HG03457 (cell line): ENCODE measurements around the gene DCUN1D3.
"Not testable (repeated sequence)": the region's sequence is repeated elsewhere in the genome, so short reads cannot be mapped to it uniquely, and the experiment has no call there.

ENCODE experiments used
- ATAC-seq: cut with Tn5 transposase; IDR thresholded peaks from one replicate; pipeline ENCODE4 v1.9.1; 2021; ENCODE audit warnings: moderate number of reproducible peaks; ENCODE audit not compliant: unreplicated experiment

DCUN1D3 gene

DNA sequence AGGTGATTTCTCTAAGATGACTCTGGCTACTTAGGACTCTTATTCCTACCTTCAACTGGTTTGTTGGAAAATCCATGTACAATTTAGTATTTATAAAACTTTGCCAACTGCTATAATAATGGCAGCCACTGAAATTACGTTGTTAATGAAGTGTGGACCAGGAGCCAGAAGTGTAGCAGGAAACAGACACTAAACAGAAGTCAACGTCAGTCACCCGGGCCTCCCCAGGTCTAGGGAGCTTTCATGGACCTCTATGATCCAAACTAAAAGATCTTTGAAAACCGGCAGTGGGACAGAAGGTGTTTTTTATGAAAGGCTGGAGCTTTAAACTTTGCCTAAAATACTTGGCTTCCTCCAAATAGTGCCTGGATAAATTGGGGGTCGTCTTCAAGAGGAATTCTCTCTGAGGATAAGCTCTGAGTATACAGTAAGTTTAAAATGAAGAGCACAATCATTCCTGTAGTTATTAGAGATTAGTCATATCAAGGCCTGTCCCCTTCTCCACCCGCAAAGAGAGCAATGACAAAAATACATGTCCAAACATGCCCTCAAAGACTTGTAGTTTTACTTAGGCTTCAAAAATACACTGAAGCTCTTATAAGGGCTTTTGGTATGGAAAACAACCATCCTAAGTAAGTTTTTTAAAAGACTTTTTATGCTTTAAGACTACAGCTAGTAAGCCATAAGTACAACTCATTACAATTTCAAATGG is 34.6 kb downstream of the DCUN1D3 start:
- ATAC-seq, result no peak

DNA sequence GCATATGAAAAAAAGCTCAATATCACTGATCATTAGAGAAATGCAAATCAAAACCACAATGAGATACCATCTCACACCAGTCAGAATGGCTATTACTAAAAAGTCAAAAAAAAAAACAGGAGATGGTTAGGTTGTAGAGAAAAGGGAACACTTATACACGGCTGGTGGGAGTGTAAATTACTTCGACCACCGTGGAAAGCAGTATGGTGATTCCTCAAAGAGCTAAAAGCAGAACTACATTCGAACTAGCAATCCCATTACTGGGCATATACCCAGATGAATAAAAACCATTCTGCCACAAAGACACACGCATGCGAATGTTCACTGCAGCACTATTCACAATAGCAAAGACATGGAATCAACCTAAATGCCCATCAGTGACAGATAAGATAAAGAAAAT is 35.8 kb downstream of the DCUN1D3 start:
- not testable (repeated sequence) for ATAC-seq

DNA sequence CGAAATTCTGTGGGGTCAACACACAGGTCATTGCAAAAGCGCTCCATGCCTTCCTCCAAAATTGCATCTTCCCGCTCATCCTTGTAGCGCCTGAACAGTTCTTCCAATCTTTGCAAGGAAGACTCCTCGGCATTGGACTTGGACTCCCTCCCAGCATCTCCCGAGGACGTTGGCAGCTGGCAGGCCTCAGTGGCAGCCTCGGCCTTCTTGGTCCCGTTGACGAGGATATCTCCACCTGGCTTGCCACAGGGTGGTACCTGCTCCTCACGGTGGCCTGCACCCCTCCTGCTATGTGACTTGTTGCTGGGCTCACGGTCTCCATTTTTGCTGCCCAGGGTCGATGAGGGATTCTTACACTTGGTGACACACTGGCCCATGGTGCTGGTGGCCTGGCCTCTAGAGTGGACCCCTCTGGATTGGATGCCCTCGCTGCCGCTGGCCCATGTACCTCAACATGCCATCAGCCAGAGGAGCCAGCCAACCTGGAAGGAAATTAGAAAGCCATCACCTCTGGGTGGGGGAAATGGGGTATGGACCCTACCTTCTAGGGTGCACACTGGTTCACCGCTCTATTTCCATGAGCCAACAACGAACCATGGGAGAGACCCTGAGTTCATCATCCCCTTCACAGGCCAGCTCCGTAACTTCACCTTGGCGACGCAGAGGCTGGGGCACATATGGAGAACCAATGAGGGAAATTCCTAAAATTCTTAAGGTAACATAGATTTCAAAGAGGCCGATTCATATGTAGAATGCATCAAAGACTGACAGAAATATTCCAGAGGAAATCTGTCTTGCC is 37.8 kb downstream of the DCUN1D3 start:
- no peak for ATAC-seq

DNA sequence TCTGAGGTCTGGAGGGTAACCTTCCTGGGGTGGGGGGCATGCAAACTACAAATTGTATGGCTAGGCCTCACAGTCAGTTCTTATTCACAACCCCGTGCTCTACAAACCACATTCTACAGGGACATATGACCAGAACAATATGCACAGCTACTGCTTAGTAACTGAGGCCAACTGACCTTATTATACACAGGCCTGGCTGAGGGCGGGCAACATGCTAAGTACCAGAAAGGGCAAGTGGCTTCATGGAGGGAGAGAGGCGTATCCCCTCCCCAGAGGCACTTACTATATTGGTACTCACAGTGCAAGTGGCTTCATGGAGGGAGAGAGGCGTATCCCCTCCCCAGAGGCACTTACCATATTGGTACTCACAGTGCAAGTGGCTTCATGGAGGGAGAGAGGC is 39.2 kb downstream of the DCUN1D3 start:
- ATAC-seq, result not testable (repeated sequence)

DNA sequence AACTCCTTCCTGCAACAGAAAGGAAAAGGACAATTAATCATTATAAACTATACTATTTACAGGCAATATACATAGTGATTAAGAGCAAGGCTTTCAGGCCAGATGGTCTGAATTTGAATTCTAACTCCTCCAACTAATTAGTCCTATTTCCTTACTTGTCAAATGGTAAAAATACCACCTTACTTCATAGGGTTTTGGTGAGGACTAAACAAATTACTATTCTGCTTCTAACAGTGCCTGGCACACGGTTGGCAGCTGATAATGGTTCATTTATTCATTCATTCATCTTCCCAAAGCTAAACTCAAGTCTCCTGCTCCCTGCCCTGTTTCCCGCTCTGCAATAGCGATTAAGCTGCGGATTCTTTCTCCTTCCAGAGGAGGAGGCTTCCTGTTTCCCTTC is 39.8 kb downstream of the DCUN1D3 start:
- ATAC-seq, result no peak

DNA sequence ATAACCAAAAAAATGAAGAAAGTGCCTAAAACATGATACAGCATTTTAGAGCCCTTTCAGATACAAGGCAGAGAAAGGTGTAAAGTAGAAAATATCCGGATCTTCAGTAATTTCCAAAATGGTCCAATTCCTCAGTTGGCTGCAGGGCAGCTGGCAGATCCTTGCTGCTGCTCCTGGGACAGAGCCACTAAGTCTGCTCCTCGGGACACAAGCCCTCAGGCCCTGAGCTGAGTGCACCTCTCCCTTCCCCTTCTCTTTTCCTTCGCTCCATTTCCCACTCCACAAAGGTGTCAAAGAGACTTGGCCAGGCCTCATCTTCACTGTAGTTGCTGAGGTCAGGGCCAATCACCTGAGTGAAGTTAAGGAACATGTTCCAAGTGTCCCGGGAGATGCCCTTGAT is 40.5 kb downstream of the DCUN1D3 start:
- ATAC-seq, result no peak

DNA sequence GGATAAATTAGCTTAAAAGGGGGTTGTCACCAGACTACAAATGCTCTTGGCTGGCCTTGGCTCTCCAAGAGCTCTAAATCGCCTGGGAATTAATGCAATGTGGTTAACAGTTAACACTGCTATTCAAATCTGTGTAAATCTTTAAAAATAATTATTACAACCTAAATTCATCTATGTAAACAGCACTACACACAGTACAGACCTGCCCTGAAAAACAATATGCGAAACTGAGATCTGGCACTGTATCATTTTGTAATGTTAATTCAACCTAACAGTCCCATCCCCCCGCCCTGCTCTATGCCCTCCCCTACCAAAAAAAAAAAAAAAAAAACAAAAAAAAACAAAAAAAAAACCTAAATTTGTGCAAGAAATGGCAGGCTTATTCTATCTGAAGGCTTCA is 40.9 kb downstream of the DCUN1D3 start:
- no peak for ATAC-seq

DNA sequence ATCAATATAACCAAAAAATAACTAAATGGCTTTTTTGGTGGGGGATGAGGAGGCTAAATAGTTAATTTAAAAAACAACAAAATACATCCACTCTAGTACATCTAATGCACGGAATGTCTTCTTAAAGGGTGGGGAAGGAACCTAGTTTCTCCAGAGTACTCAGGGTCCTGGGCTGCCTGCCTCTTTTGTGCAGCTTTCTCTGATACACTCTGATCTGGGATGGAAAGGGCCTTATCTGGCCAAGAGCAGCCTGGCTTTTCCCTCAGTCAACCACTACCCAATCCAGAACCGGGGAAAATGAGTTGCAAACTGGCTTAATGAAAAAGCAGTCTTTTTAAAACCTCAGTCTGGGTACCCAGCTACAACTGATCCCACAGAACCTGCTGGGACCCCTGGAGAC is 42.9 kb downstream of the DCUN1D3 start:
- ATAC-seq, result no peak

DNA sequence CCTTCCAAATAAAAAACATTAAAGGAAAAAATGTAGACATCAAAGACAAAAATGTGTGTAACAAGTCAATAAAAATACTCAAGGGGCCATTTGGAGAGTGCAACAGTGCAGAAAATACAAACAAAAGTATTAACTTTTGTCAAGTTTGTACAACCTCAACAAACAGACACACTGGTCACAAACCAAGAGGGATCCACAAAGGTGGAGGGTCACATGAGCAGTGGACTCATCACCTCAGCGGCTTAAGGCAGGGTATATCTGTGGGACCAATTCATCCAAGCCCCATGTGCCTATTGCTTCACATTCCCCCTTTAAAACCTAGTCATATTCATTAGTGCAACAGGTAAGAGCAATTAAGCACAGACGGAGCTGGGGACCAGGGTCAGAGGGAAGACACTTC is 45.2 kb downstream of the DCUN1D3 start:
- ATAC-seq, result no peak

DNA sequence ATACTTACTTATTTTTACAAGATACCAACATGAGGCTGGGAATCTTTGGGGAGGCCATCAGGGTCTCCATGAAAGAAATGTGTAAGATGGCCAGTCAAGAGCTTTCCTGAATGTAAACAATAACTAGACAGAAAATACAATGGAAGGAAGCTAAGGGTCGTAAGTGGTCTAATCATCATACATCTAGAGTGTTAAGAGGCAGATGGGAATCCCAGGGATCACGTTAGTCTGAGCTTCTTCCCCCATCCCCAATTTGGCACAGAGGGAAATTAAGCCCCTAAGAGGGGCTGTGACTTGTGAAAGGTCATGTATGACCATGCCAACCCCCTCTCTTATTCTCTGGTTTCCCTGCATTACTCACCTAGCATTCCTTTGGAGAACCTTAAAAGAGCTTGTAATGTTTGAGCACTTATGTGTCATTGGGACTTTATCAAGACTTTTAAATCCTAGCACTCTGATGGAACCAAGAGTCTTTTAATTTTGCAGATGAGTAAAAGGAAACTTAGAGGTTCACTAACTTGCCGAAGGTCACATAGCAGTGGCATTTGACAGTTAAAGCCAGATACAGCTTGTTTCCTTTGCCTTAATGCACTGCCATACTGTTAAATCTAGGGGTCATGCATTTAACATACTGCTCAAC is 46.1 kb downstream of the DCUN1D3 start:
- ATAC-seq, result no peak

DNA sequence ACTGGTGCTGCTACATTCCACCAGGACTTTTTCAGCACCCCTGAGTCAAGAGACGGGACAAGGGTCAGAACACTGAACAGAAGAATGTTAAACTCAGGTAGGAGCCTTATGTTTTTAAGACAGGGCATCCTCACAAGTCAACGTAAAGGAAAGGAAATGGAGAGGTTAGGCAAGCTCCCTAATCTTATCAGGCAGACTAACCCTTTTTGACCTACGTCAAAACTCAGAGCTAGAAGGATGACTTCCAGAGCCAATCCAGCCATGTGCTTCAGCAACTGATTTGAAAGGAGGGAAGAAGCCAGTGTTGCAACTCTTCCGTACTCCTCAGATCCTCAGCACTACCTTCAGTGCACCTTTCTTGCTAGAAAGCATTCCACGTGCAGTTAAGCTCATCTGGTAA is 47.0 kb downstream of the DCUN1D3 start:
- no peak for ATAC-seq

DNA sequence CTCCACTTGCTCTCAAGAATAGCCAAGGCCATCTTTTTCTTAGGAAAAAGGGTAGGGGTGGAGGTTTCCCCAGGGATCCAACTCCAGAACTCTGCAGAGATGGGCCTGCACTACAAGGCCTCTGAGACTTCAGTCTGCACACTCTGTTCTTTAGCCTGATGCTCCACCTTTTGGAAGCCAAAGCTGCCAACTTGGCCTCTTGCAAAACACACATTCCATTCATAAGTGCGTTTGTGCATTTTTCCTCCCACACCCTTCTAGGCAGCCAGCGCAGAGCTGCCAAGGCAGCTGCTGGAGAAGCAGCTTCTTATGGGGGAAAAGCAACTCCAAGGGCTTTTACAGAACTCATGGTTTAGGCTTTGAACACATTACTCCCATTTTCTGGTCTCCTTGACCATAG is 48.6 kb downstream of the DCUN1D3 start:
- ATAC-seq, result no peak

DNA sequence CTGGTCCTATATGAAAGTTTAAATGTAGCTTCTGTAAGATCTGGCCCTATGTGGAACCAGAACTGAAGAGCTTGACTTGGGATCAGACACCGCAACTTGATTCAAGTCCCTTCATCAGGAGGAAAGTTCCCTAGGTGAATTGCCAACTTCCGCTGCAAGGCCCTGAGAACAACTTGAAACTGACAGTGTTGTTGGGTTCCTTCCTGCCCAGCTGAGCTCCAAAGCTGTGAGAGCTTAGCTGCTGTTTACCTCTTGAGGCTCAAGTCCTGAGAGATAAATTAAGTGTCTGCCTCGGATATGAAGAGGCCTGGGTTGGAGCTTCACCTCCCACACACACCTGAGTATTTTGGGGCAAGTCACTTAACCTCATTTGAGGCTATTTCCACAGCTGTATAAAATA is 49.2 kb downstream of the DCUN1D3 start:
- no peak for ATAC-seq

DNA sequence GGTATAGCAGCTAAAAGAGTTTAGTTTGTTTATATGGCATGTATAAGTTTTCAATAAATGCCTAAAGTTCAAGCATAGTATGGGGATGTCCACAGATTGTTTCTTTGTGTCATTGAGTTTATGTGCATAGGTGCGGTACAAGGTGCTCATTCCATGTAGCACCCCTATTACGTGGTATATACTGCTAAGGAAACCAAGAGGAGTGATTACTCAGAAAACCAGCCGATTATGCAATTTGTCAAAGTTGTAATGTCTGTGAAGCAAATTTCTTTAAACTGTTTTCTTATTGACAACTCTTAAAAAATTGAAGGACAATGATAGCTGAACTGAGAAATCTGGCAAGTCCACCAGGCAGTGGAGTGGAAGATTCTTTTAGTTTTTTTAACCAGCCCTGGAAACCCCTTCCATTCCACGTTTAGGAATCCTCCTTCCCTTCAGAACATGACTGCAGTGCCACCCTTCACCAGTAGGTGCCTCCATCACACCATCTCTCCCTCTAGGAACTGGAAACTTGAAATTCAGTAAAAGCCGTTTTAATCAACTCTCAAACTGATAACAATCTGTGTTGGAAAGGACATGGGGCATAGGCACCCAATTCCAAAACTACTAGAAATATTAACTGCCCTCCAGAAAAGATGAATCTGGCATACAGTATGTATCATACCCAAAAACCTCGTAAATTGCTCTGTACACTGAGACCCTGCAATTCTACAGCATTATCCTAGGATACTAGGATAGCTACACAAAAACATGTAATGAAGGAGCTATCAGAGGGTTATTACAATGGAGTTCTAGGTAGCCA is 50.4 kb downstream of the DCUN1D3 start:
- ATAC-seq, result no peak

DNA sequence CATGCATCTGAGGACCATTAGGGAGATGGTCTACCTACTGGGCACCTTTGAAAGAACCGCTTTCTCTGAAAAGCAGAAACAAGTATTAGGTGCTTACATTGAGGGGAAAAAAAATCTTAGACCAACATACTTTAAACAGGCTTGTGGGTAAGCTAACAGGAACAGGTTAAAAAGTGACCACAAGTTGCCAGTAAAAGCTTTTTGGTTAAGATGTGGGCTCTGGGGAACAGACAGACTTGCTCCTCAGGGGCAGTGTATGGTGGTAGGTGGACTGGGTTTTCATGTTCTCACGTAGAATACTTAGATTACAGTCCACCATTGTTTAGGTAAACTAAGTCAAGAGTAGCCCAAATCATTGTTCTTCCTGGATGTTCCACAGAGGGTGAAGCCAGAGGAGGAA is 52.6 kb downstream of the DCUN1D3 start:
- ATAC-seq, result no peak

DNA sequence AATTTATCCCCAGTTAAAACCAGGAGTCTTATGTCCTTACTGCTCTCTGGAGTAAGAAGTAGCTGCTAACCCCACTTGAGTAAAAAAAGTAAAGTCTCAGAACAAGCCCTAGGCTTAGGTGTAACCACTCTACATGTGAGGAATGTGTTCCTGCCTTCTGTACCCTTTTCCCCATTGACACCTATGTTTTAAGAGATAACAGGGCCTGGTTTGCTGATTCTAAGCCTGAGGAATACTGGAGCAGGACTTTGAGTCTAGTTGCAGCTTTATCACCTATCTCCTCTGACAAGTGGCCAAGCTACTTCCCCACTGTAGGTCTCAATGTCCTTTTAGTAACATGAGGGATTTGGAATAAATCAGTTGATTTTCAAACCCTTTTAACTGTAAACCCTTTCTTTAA is 53.6 kb downstream of the DCUN1D3 start:
- ATAC-seq, result no peak

DNA sequence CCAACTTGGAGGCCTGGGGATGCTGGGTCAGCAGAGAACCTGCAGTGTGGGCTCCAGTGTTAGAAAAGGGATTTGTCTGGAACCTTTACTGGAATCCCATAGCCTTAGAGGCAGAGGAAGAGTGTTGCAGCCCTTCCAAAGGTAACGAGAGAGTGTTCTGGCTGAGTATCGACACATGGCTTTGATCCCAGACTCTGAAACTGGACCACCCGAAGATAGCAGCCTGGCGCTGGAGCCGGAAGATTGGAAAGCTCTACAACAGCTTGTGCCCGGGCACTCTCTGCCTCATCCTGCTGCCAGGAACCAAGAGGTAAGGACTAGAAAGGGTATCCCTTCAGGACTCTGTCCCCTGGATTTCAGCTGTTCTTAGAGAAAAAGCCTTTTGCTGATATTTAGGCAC is 54.1 kb downstream of the DCUN1D3 start:
- ATAC-seq, result no peak

DNA sequence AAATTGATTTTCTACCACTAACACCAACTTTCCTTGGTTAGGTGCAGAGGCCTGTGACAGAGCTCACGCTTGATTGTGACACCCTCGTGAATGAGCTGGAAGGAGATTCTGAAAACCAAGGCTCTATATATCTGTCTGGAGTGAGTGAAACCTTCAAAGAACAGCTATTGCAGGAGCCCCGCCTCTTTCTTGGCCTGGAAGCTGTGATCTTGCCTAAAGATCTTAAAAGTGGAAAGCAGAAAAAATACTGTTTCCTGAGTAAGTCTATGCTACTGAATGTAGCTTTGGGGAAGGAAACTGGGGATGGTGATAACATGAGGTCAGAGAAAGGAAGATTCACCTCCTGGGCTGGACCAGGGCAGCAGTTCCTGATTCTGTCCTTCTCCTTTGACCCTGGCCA is 55.6 kb downstream of the DCUN1D3 start:
- no peak for ATAC-seq

DNA sequence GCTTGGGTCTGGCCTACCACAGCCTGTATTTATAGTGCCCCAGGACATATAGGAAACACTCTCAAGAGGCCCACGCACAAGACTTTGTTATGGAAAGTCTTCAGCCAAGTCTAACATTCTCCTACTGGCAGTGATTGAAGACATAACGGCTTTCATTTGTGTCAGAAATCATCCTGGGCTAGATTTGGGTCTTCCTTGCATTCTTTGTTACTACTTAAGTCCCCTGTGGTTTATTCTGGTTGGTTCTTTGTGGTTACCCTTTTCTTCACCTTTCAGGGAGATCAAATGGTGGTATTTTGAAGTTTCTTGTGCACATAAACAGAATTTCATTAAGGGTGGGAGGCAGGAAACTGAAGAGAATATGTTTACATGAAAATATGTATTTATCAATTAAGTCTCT is 56.1 kb downstream of the DCUN1D3 start:
- no peak for ATAC-seq

DNA sequence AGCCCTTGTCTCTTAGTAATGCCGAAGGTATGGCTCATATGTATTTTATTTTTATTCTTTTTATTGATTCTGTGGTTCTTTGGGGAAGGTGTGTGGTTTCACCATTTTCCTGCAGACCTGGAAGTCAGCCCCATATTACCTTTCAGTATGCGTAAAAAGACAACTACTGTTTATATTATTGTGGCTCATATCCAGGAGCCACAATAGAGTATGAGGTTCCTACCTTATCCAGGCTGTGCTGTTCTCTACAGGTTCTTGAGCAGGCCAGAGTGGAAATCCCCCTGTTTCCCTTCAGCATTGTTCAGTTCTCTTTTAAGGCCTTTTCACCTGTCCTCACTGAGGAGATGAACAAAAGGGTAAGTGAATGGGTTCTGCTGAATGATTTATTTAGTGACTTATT is 60.7 kb downstream of the DCUN1D3 start:
- no peak for ATAC-seq

DNA sequence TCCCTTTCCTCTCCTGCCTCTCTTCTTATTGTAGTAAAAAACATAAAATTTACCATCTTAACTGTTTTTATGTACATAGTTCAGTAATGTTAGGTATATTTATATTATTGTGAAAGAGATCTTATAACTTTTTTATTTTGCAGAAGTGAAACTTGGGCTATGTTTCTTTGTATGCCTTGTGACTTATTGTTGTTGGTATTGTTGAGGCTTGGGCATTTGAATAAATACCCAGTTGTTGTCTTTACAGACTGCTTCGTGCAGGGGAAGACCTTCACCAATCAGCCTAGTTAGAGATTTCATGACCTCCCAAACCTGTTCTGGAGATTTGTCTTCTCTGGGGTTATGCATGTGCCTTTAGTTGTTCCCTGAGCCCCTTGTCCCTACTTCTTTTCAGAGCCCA is 61.9 kb downstream of the DCUN1D3 start:
- ATAC-seq, result no peak
